Peyer's patch (tissue), 4 donors: ENCODE data around the gene MBD1. TPM values are rescaled to one million over a fixed set of nuclear protein-coding genes. Genes with fewer than 3 reads are reported as not detected.
"Not testable (repeated sequence)": the region's sequence is repeated elsewhere in the genome, so short reads cannot be mapped to it uniquely, and the experiment has no call there.

Experiments used
- DNase-seq, 3 donors: peaks; one replicate each; pipeline ENCODE4 v3.0.0-alpha.2; 2017 to 2019
- H3K27ac ChIP-seq, 4 donors: fragments of 200-600 bp; sonication (generic); one replicate each; pipeline ENCODE4 v1.5.1; 2016 to 2019
- H3K27me3 ChIP-seq, 2 donors: fragments of 200-600 bp; sonication (generic); one replicate each; pipeline ENCODE4 v1.5.1; 2019
- H3K36me3 ChIP-seq, 3 donors: fragments of 200-600 bp; sonication (generic); one replicate each; pipeline ENCODE4 v1.5.1; 2016 to 2019
- H3K4me1 ChIP-seq, 4 donors: fragments of 200-600 bp; sonication (generic); one replicate each; pipeline ENCODE4 v1.5.1; 2016 to 2019
- H3K4me3 ChIP-seq, 4 donors: fragments of 200-600 bp; sonication (generic); 1 replicate in 3 of 4; 2 replicates in 1 of 4; pipeline ENCODE4 v1.5.1; 2016 to 2019; ENCODE audit warnings: mild to moderate bottlenecking in 1 of 4
- H3K9me3 ChIP-seq, 4 donors: fragments of 200-600 bp; sonication (generic); one replicate each; pipeline ENCODE4 v1.5.1; 2016 to 2019; ENCODE audit warnings: mild to moderate bottlenecking in 1 of 4
- CTCF ChIP-seq, 6 experiments: fragments of 450-650 bp in 4 of 6; fragments of 200-600 bp in 2 of 6; sonication (generic) in 1 of 6; IDR thresholded peaks; one replicate each; pipeline ENCODE4 v1.5.1; 2017 to 2019; ENCODE audit warnings: antibody characterized with exemption in 6 of 6, mild to moderate bottlenecking in 3 of 6, moderate library complexity in 1 of 6
- POLR2A ChIP-seq, 2 donors: fragments of 450-650 bp; IDR thresholded peaks; one replicate each; pipeline ENCODE4 v1.5.1; 2017; ENCODE audit warnings: antibody characterized with exemption in 2 of 2, mild to moderate bottlenecking in 2 of 2, moderate library complexity in 2 of 2
- total RNA-seq, 4 donors: library from RNA; depleted of rRNA; stranded (reverse); fragments of >200 nt; gene quantifications; one replicate each; pipeline ENCODE4 v1.1.0, GENCODE V29; 2016

MBD1 gene
- total RNA-seq, 4 donors from 2014 or later: 85.1 to 168 (median 115) TPM

- Histone ChIP-seq H3K36me3 (no peaks in the 10 kb centered on the region), H3K27me3 (no peaks in the 10 kb centered on the region), H3K9me3 (no peaks in the 10 kb centered on the region), H3K4me3 (no peak overlapping the region), H3K27ac (no peak overlapping the region), H3K4me1 (no peaks in the 10 kb centered on the region)
- TF ChIP-seq POLR2A (IDR thresholded peaks at IDR 0.05) (no peak), CTCF (IDR thresholded peaks at IDR 0.05) (no peak)
- DNase-seq: no peak
Observed at GRCh38 chr18:50262977-50263376, 18.3 kb downstream of the MBD1 start.

- no peak for DNase-seq
- no peaks in the 10 kb centered on the region for H3K36me3 ChIP-seq
- H3K4me3 ChIP-seq: no peak overlapping the region
- no peak overlapping the region for H3K27ac ChIP-seq
- no peaks in the 10 kb centered on the region for H3K9me3 ChIP-seq
- TF ChIP-seq POLR2A (IDR thresholded peaks at IDR 0.05) (no peak), CTCF (IDR thresholded peaks at IDR 0.05) (no peak)
- no peaks in the 10 kb centered on the region for H3K4me1 ChIP-seq
- H3K27me3 ChIP-seq: no peaks in the 10 kb centered on the region
Observed at GRCh38 chr18:50250935-50251334, 30.4 kb downstream of the MBD1 start.

- Histone ChIP-seq H3K4me1 (no peaks in the 10 kb centered on the region), H3K27ac (no peak overlapping the region), H3K4me3 (no peak overlapping the region), H3K9me3 (no peaks in the 10 kb centered on the region), H3K36me3 (no peaks in the 10 kb centered on the region), H3K27me3 (no peaks in the 10 kb centered on the region)
- no peak for DNase-seq
- TF ChIP-seq CTCF (IDR thresholded peaks at IDR 0.05) (no peak), POLR2A (IDR thresholded peaks at IDR 0.05) (no peak)
Observed at GRCh38 chr18:50249576-50249975, 31.7 kb downstream of the MBD1 start.

GRCh38 chr18:50247561-50247960 lies 33.8 kb downstream of the MBD1 start:
- H3K4me1 ChIP-seq: no peaks in the 10 kb centered on the region
- no peak for TF ChIP-seq POLR2A (IDR thresholded peaks at IDR 0.05)
- no peak for TF ChIP-seq CTCF (IDR thresholded peaks at IDR 0.05)
- H3K27me3 ChIP-seq: no peaks in the 10 kb centered on the region
- no peak for DNase-seq
- H3K36me3 ChIP-seq: no peaks in the 10 kb centered on the region
- no peak overlapping the region for H3K4me3 ChIP-seq
- no peak overlapping the region for H3K27ac ChIP-seq
- no peaks in the 10 kb centered on the region for H3K9me3 ChIP-seq

GRCh38 chr18:50241768-50242167 lies 39.6 kb downstream of the MBD1 start:
- DNase-seq: not testable (repeated sequence)

GRCh38 chr18:50240080-50240563 lies 41.2 kb downstream of the MBD1 start:
- peaks cover 0 to 3% (median 0%) of the 10 kb centered on the region in 4 donors for H3K9me3 ChIP-seq
- H3K4me3 ChIP-seq: no peak overlapping the region
- H3K27ac ChIP-seq: peak overlapping the region in 1 of 4 donors; percentile 41
- no peaks in the 10 kb centered on the region for H3K4me1 ChIP-seq
- DNase-seq: no peak
- no peak for TF ChIP-seq POLR2A (IDR thresholded peaks at IDR 0.05)
- no peak for TF ChIP-seq CTCF (IDR thresholded peaks at IDR 0.05)
- H3K36me3 ChIP-seq: no peaks in the 10 kb centered on the region
- H3K27me3 ChIP-seq: no peaks in the 10 kb centered on the region

More at GRCh38 chr18:50241768-50242167, 39.6 kb downstream of the MBD1 start:
- not testable (repeated sequence) for H3K36me3 ChIP-seq, H3K27me3 ChIP-seq, H3K4me3 ChIP-seq, H3K4me1 ChIP-seq, H3K9me3 ChIP-seq, H3K27ac ChIP-seq
